ENCODE data around the gene GTF2A2. TPM values are rescaled to one million over a fixed set of nuclear protein-coding genes. Genes with fewer than 3 reads are reported as not detected.
A peak's percentile ranks its signal among the peaks of the same experiment; 100 is the strongest.
"Not testable (repeated sequence)": the region's sequence is repeated elsewhere in the genome, so short reads cannot be mapped to it uniquely, and the experiment has no call there.

GTF2A2 gene
- total RNA-seq, 1 experiment from 2014 or later = 175 TPM

DNA sequence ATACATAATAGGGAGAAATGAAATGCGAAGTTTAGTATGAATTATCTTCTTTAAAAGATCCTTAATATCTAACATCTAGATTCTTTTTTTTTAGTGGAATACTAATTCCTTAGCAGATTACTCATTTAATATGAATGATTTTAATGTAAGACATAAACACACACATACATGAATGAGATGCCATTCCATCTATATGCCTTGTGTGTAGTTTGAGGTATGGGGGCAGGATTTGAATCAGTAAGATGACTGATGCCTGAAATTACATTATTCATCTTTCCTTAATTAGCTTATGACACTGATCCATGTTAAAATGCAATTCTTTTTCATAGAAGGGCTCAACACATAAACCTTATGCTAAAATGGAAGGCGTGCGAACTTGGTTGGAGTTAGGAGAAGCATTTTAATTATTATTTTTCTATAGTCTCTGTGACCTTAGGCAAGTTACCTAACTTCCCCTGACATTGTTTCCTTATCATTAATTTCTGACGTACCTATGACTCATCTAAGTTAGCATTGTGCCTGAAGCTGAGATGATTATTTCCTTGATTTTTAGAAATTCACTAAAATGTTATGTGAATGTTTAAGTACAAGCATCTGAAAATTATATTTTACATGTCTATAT lies 42.6 kb upstream of the GTF2A2 start:
- Histone ChIP-seq H3K27me3 (ENCODE audit: insufficient read depth, low read length) (no peaks in the 10 kb centered on the region), H3K27ac (ENCODE audit: low read depth, low read length) (no peak overlapping the region), H3K9me3 (ENCODE audit: control insufficient read depth in 1 of 2, insufficient read depth in 1 of 2, low read depth in 1 of 2, low read length in 2 of 2) (no peaks in the 10 kb centered on the region), H3K9me2 (ENCODE audit: insufficient read depth) (no peaks in the 10 kb centered on the region), H3K4me1 (ENCODE audit: control insufficient read depth in 1 of 2, insufficient read depth in 2 of 2, low read length in 2 of 2) (peaks cover 0 to 8% of the 10 kb centered on the region in 2 experiments; a peak in 2 of 4 replicates), H3K36me3 (ENCODE audit: control insufficient read depth in 1 of 2, insufficient read depth in 2 of 2, low read length in 2 of 2) (no peaks in the 10 kb centered on the region), H3K79me2 (ENCODE audit: insufficient read depth, low read length) (no peaks in the 10 kb centered on the region), H2AFZ (ENCODE audit: low read depth, low read length, poor library complexity, severe bottlenecking) (peak overlapping the region; percentile 46), H3K4me2 (ENCODE audit: low read length) (peak overlapping the region; percentile 3; the same call in 1 of the 2 replicates), H3K9ac (ENCODE audit: low read length) (no peak overlapping the region), H4K20me1 (ENCODE audit: insufficient read depth) (no peaks in the 10 kb centered on the region), H3K4me3 (replicated peaks in 1 of 2; ENCODE audit: low read depth in 1 of 2, low read length in 2 of 2) (no peak overlapping the region)
- ATAC-seq (no peak), DNase-seq (ENCODE audit: low read depth, low spot score) (no peak)
- BruUV-seq (replicated peaks) = no TSS peak
- ChIA-PET POLR2A (interaction anchor here (1.2 kb wide), 1 partner anchor 10 kb away, joined by 3 read pairs; the partner anchor contains the start of gene BNIP2), RAD21 (ENCODE audit: low non-redundant PET in 1 of 2, low total read pairs in 2 of 2, uncharacterized antibody in 2 of 2, unreplicated experiment in 2 of 2) (no interaction called here), CTCF (interaction anchor here (1.0 kb wide), 1 partner anchor 9 kb away, joined by 5 read pairs; no protein-coding TSS in a partner anchor)
- intact Hi-C loops (cut with micrococcal nuclease) = loop anchor here (10.0 kb wide), 1 partner anchor 825 kb away; no protein-coding TSS in a partner anchor
- TF ChIP-seq ZFX (IDR thresholded peaks at IDR 0.05) = no peak
- TF ChIP-seq ELF1 (IDR thresholded peaks at IDR 0.05; ENCODE audit: borderline replicate concordance, low read depth) = no peak
- no peak for TF ChIP-seq EGR1 (IDR thresholded peaks at IDR 0.05; ENCODE audit: low read depth)
- TF ChIP-seq JUND (IDR thresholded peaks at IDR 0.05) = peak; percentile 27; the same call in 1 of the 2 replicates
- no peak for TF ChIP-seq RAD21 (IDR thresholded peaks at IDR 0.05; ENCODE audit: low read depth)
- TF ChIP-seq CEBPB (IDR thresholded peaks at IDR 0.05; ENCODE audit: low read depth) = no peak
- TF ChIP-seq CBX3 (IDR thresholded peaks at IDR 0.05; ENCODE audit: low read depth) = no peak
- no peak for TF ChIP-seq ZNF274 (IDR thresholded peaks at IDR 0.05; ENCODE audit: low read depth, low read length)
- peak; percentile 59; the same call in 1 of the 2 replicates for TF ChIP-seq FOSL1 (IDR thresholded peaks at IDR 0.05; ENCODE audit: low read depth)
- TF ChIP-seq EZH2phosphoT487 (IDR thresholded peaks at IDR 0.05; ENCODE audit: borderline replicate concordance) = no peak

DNA sequence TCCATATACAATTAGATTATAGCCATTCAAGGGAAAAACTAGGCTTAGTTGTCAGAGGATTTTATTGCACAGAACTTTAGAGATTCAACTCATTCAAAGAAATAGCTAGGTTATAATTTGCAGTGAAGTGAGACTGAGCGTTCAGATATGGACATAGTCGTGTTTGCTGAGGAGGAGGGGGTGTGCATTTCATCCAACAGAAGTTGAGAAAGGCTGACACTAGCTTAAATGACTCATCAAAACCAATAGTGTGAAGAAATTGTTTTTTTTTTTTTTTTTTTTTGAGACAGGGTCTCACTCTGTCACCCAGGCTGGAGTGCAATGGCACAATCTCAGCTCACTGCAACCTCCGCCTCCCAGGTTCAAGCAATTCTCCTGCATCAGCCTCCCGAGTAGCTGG lies 40.8 kb upstream of the GTF2A2 start:
- DNase-seq (ENCODE audit: low read depth, low spot score); CTCF ChIA-PET; BruUV-seq (replicated peaks): not testable (repeated sequence)

More for the DNA sequence above, 40.8 kb upstream of the GTF2A2 start:
- not testable (repeated sequence) for H3K27ac ChIP-seq (ENCODE audit: low read depth, low read length); H4K20me1 ChIP-seq (ENCODE audit: insufficient read depth); H3K27me3 ChIP-seq (ENCODE audit: insufficient read depth, low read length); H3K9me2 ChIP-seq (ENCODE audit: insufficient read depth); H3K79me2 ChIP-seq (ENCODE audit: insufficient read depth, low read length); H3K4me2 ChIP-seq (ENCODE audit: low read length); H3K9me3 ChIP-seq (ENCODE audit: control insufficient read depth in 1 of 2, insufficient read depth in 1 of 2, low read depth in 1 of 2, low read length in 2 of 2); H3K4me3 ChIP-seq (replicated peaks in 1 of 2; ENCODE audit: low read depth in 1 of 2, low read length in 2 of 2); H3K36me3 ChIP-seq (ENCODE audit: control insufficient read depth in 1 of 2, insufficient read depth in 2 of 2, low read length in 2 of 2); H2AFZ ChIP-seq (ENCODE audit: low read depth, low read length, poor library complexity, severe bottlenecking); H3K9ac ChIP-seq (ENCODE audit: low read length); H3K4me1 ChIP-seq (ENCODE audit: control insufficient read depth in 1 of 2, insufficient read depth in 2 of 2, low read length in 2 of 2); ATAC-seq
- intact Hi-C loops (cut with micrococcal nuclease) = loop anchor here (10.0 kb wide), 1 partner anchor 827 kb away; no protein-coding TSS in a partner anchor
- POLR2A ChIA-PET = interaction anchor here (0.7 kb wide), 1 partner anchor 666 kb away, joined by 3 read pairs; no protein-coding TSS in a partner anchor
- RAD21 ChIA-PET (ENCODE audit: low non-redundant PET in 1 of 2, low total read pairs in 2 of 2, uncharacterized antibody in 2 of 2, unreplicated experiment in 2 of 2) = interaction anchor here in 1 of 2 experiments (0.5 kb wide), 1 partner anchor 287 kb away, joined by 5 read pairs; no protein-coding TSS in a partner anchor
